Cardiac septum (tissue), 1 donor: ENCODE measurements around the gene NUPR1. TPM values are rescaled to one million over a fixed set of nuclear protein-coding genes. Genes with fewer than 3 reads are reported as not detected.
A peak's percentile ranks its signal among the peaks of the same experiment; 100 is the strongest.
"Not testable (repeated sequence)": the region's sequence is repeated elsewhere in the genome, so short reads cannot be mapped to it uniquely, and the experiment has no call there.

ENCODE experiments used
- DNase-seq: peaks from one replicate; pipeline ENCODE4 v3.0.0-alpha.2; 2020; ENCODE audit warnings: low spot score
- intact Hi-C: fragments of 100-400 bp; cut with DNase I; formaldehyde crosslinking; loops from one replicate; pipeline ENCODE4 v1.14.0; 2022
- total RNA-seq: library from RNA; stranded (reverse); fragmentation: NEBNext Ultra II Directional; extraction: Animal tissue kit (Norgen Biotek cat#: 25700); gene quantifications from one replicate; pipeline ENCODE4 v1.2.1, GENCODE V29; 2021
- donor health status: DM: no; HTN: no; CAD: no.

NUPR1 gene
- total RNA-seq, 1 donor from 2014 or later: 50.2 TPM

DNA sequence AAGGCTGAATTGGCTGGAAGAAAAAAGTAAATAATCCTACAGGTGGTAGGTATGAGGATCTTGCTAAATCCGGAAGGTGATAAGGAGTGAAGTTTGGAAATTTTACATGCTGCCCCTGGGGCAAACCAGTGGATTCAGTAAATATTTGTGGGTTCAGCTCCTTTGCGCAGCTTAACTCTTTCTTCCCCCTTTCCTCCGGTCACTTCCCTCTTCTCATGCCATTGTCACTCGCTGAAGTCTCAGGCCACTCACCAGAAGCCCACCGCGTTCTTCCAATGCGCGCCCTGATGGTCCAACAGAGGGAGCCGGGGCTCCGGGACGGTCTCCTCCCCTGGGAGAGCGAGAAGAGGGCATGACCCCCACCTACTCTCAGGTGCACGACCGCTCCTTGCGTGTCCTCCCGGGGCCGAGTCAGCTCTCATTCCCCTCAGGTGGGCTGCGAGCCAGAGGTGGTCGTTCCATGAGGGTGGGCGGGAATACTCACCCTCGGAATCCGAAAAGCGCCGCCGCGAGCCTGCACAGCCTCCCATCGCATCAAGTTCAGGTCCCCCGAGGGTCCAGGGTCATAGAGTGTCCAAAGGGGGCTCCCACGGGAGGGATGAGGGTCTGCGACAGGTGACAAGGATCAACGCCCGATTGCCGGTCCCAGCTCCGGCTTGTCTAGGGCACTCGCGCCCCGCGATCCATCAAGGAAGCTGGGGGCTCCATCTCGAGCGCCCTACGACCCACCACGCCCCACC, 47.4 kb downstream of the NUPR1 start:
- DNase-seq: no peak
- intact Hi-C loops: loop anchor here (5.0 to 10.0 kb wide), 3 partner anchors 46 to 453 kb away; partner anchors contain the start of gene NUPR1

DNA sequence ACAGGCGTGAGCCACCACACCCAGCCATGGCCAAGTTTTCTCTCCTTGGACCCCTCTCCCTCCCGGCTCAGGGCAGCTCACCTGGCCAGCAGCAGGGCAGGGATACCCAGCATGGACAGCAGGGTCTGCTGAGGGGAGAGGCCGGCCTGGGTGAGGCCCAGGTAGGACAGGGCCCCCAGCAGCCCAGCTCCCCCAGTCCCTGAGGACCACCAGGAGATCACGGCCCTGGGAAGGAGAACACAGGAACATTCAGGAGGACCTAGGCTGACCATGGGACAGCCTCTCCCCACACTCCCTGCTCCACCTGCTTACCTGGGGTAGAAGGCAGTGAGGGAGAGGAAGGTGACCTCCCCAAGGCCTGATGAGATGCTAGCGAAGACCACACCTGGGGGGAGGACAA, 52.5 kb downstream of the NUPR1 start:
- intact Hi-C loops: no loop called here
- DNase-seq: no peak

GRCh38 chr16:28483361-28483760, 55.4 kb downstream of the NUPR1 start:
- intact Hi-C loops: not testable (repeated sequence)

More at GRCh38 chr16:28483361-28483760, 55.4 kb downstream of the NUPR1 start:
- DNase-seq: peak; percentile 31

Other genes with a start within 250 kb of the NUPR1 start
- 1.9 TPM for gene SBK1, start 246.4 kb downstream of the NUPR1 start, total RNA-seq
- not detected for gene NPIPB6, start 175.5 kb downstream of the NUPR1 start, total RNA-seq
- gene EIF3CL, start 135.1 kb downstream of the NUPR1 start, total RNA-seq: 33.8 TPM
- gene NPIPB7, start 66.6 kb downstream of the NUPR1 start, total RNA-seq: not detected
- gene CLN3, start 46.9 kb downstream of the NUPR1 start, total RNA-seq: 9.1 TPM
- 0.51 TPM for gene APOBR, start 44.3 kb downstream of the NUPR1 start, total RNA-seq
- not detected for gene IL27, start 32.1 kb downstream of the NUPR1 start, total RNA-seq
- 14.0 TPM for gene SGF29, start 14.9 kb upstream of the NUPR1 start, total RNA-seq
- gene SULT1A2, start 58.1 kb upstream of the NUPR1 start, total RNA-seq: 0.73 TPM
- 23.2 TPM for gene SULT1A1, start 71.1 kb upstream of the NUPR1 start, total RNA-seq
- 0.59 TPM for gene NPIPB8, start 99.1 kb upstream of the NUPR1 start, total RNA-seq
- gene EIF3C, start 172.5 kb upstream of the NUPR1 start, total RNA-seq: 403 TPM
- gene NPIPB9, start 212.8 kb upstream of the NUPR1 start, total RNA-seq: 1.6 TPM